ENCODE measurements around the gene RHBDD2. TPM values are rescaled to one million over a fixed set of nuclear protein-coding genes. Genes with fewer than 3 reads are reported as not detected.
"Not testable (repeated sequence)": the region's sequence is repeated elsewhere in the genome, so short reads cannot be mapped to it uniquely, and the experiment has no call there.

RHBDD2 gene
- polyA plus RNA-seq, 10 donors, result 15.2 to 29.3 (median 20.8) TPM

DNA sequence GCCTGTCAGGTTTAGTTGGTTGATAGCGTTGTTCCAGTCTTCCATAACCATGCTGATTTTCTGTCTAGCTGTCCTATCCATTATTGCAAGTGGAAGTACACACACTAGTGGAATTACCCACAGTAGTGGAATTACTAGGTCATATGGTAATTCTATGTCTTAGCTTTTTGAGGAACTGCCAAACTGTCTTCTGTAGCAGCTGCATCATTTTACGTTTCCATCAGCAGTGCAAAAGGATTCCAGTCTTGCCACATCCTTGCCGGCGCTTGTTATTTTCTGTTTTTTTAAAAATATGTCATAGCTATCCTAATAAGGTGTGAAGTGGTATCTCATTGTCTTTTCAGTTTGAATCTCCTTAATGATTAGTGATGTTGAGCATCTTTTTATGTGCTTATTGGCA, 17.2 kb upstream of the RHBDD2 start:
- DNase-seq, result peak in 2 of 3 donors; percentile 17 to 48

DNA sequence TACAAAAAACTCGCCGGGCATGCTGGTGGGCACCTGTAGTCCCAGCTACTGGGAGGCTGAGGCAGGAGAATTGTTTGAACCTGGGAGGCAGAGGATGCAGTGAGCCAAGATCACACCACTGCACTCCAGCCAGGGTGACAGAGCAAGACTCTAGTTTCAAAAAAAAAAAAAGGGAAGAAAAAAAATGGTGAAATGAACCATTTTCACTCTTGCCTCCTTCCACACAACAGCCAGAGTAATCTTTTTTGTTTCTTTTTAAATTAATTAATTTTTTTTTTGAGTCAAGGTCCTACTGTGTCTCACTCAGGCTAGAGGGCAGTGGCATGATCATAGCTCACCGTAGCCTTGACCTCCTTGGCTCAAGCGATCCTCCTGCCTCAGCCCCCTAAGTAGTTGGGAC, 14.6 kb upstream of the RHBDD2 start:
- not testable (repeated sequence) for DNase-seq

DNA sequence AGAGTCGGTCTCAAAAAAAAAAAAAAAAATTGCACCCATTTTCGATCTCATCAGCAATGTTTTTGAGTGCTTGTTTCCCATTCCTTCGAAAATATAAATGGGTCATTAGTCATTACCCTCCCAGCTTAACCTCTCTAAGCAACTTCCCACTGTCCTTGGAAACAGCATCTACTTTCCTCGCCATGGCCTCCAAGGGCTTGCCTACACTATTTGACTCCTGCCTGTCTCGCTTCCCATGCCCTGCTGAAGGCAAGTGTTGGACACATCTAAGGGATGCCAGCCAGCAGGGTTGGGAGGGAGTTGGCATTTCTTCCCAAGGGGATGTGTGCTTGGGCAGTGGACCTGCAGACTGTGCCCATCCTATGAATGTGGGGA, 12.7 kb upstream of the RHBDD2 start:
- DNase-seq, result no peak

DNA sequence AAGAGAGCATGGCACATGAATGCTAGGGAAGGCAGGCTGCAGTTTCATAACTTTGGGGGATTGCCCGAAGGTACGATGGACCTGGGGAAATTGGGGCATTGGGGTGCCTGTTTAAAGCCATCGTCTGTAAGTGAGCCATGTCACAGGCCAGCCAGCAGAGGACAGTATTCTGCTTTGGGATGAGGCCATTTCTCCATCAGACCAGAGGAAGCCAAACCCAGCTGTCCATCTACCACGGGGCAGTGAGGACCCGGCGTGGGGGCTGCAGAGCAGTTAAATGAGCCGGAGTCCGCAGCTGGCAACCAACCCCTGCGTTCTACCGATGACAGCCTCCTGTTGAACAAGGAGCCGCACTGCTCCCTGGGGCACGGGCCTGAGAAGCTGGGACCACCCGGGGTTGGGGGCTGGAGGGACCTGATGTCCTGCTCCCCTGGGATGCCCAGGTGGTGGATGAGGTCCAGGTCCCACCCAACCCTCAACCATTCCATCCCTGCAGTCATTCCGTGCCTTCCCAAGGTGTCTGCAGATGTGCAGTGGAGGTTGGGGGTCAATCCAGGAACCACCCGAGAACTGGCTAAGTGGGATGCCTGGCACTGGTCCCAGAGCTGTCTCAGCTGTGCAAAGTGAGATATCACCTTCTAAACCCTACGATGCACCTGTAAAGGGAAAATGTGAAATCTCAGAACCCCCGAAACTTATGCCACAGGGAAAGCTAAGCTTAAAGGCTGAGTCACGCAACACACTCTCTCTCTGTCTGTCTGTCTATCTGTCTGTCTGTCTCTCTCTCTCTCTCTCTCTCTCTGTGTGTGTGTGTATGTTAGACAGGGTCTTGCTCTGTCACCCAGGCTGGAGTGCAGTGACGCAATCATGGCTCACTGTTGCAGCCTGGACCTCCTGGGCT, 12.1 kb upstream of the RHBDD2 start:
- peak in 2 of 3 donors; percentile 63 to 77 for DNase-seq

DNA sequence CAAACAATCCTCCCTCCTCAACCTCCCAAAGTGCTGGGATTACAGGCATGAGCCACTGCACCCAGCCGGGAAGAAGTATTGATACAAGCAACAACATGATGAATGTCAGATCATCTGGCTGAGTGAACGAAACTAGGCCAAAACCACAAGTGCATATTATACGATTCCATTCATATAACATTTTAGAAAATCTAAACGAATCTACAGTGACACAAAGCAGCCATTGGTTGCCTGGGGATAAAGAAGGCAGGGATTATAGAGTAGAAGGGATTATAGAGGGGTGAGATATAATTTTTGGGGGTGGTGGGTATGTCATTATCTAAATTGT, 11.5 kb upstream of the RHBDD2 start:
- no peak for DNase-seq

DNA sequence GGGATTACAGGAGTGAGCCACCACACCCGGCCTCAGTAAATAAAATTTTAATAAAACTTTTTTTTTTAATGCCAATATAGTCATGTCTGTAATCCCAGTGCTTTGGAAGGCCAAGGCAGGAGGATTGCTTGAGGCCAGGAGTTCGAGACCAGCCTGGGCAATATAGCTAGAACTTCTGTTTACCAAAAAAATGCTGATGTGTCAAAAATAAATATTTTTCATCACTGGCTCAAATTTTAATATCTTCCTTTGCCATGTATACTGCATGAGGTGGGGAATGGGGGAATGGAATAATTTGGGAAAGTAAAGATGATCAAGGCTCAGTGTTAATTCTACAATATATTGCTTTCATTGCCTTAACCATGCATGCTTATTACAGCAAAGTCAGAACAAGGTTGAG, 10.7 kb upstream of the RHBDD2 start:
- DNase-seq, result no peak

DNA sequence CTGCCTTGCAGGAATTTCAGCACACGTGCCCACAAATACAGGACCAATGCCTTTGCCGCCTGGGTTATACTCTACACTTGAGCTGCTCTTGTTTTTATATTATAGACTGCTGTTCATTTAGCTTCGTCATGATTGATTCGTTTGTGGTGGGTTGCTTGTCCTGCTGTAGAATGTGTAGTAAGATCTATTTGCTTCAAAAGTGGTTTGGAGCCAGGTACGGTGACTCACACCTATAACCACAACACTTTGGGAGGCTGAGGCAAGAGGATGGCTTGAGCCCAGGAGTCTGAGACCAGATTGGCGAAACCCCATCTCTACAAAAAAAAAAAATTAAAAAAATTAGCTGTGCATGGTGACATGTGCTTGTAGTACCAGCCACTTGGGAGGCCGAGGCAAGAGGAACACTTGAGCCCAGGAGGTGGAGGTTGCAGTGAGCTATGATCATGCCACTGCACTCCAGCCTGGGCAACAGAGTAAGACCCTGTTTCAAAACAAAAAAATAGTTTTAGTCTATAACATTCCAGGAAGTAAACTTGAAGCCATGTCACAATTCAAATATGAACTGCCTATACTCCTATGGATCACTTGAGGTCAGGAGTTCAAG, 9.0 kb upstream of the RHBDD2 start:
- DNase-seq, result no peak

DNA sequence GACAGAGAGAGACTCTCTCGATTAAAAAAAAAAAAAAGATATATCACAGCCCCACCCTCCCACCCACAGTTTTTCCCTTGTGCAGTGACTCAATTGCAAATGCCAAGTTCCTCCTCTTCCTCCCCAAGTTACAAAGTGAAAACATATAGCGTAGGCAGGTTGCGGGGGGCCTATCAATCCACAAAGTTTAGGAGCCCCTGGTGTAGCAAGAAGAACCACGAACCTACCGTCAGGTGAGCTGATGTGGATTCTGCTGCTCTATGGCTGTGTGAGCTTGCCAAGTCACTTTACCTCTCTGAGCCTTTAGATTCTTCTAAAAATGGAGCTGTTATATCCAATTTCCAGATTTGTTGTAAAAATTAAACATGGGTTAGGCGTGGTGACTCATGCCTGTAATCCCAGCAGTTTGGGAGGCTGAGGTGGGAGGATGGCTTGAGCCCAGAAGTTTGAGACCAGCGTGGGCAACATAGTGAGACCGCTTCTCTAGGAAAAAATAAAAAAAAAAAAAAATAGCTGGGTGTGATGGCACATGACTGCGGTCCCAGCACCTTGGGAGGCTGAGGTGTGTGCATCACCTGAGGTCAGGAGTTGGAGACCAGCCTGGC, 8.2 kb upstream of the RHBDD2 start:
- no peak for DNase-seq

DNA sequence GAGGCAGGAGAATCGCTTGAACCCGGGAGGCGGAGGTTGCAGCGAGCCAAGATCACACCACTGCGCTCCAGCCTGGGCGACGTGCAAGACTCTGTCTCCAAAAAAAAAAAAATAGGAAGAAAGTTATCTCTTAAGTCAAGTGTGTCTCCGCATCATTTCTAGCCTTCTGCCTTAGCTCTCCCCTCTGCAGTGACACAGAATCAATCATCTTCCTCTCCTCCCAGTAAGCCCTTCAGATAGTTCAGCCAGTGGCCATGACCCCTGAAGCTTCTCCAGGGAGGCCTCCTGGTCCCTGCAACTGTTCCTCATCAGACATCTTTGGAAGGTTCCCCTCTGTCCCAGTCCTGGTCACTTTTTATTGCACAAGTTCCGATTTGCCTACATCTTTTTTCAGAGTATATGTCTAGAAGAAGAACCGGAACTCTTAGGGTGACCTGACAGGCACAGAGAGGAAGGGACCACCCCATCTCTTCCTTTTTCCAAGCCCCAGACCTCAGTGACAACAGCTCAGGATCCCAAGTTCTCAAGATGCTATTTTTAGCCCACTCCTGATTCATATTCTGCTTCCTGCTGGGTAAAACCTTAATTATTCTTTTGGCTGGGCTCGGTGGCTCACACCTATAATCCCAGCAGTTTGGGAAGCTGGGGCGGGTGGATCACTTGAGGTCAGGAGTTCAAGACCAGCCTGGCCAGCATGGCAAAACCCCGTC, 6.6 kb upstream of the RHBDD2 start:
- peak in 1 of 3 donors; percentile 40 for DNase-seq

DNA sequence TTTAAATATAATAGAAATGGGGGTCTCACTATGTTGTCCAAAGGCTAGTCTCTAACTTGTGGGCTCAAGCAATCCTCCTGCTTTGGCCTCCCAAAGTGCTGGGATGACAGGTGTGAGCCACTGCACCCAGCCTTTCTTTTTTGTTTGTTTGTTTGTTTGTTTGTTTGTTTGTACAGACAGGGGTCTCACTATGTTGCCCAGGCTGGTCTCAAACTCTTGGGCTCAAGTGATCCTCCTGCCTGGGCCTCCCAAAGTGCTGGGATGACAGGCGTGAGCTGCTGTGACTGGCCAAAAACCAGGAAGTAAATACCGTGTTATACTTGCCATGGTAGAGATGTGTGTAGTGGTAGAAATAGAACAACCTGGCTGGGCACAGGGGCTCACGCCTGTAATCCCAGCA, 4.7 kb upstream of the RHBDD2 start:
- DNase-seq, result not testable (repeated sequence)

DNA sequence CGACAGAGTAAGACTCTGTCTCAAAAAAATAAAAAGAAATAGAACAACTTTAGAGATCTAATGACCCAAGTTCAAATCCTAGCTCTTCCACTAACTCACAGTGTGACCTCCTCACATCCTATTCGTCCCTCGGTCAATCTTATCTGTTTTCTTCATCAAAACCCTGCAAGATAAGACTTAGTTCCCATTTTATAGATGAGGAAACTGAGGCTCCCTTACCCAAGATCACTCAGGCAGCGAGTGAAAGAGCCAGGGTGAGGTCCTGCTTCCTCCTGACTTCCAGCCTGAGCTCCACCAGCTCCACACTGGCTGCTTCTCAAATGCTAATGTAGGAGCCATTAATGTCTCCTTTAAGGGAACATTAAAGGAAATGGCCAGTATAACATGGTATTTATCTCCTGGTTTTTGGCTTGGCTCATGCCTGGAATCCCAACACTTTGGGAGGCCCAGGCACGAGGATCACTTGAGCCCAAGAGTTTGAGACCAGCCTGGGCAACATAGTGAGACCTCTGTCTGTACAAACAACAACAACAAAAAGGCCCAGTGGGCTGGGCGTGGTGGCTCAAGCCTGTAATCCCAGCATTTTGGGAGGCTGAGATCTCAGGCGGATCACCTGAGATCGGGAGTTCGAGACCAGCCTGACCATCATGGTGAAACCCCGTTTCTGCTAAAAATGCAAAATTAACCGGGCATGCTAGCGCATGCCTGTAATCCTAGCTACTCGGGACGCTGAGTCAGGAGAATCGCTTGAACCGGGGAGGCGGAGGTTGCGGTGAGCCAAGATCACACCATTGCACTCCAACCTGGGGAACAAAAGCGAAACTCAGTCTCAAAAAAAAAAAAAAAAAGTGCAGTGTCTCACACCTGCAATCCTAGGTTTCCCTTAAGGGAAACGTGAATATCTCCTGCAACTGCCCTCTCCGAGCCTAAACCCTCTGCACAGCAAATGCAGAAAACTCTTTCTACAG, 3.4 kb upstream of the RHBDD2 start:
- DNase-seq, result no peak

DNA sequence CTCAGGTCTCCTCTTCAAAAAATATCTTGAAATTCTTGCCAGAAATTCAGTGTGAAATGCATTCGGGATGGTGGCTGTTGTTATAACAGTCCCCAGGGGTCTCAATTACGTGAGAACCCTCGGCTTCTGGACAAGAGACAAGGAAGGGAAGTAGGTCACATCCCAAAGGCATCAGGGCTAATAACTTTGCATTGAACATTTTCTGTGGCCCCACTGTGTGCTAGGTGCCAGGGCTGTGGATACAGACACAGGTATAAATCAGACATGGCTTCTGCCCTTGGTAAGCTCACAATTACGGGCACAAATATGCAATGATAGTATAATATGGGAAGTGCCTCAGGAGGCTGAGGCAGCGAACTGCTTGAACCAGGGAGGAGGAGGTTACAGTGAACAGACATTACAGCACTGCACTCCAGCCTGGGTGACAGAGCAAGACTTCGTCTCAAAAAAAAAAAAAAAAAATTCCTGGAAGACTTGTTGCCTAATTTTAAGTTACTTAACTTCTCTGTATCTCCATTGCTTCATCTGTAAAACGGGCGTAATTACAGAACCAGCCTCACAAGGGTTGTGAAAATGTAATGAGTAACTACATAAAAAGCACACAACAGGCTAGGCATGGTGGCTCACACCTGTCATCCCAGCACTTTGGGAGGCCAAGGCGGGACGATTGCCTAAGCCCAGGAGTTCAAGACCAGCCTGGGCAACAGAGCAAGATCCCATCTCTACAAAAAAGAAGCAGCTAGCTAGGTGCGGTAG, 2.5 kb upstream of the RHBDD2 start:
- DNase-seq, result no peak

DNA sequence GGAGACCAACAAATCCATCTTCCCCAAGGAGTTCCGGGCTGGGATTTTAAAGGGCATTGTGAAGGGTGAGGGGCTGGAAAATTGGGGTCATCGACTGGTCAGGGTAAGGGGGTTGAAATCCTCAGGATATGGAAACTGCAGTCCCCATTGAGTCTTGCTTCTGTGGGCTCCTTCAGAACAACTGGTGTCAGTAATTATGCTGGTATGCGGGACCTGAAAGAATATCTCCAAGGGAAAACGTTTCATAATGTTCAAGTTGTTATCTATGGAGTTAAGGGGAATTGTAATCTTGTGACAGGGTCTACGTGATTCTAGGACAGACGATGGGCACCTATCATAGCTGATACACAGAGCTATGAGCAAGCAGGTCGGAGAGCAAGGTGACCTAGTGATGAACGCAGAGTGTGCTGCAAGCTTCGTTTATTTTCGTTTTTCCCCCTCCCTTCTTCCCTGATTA, 494 bp upstream of the RHBDD2 start:
- no peak for DNase-seq

DNA sequence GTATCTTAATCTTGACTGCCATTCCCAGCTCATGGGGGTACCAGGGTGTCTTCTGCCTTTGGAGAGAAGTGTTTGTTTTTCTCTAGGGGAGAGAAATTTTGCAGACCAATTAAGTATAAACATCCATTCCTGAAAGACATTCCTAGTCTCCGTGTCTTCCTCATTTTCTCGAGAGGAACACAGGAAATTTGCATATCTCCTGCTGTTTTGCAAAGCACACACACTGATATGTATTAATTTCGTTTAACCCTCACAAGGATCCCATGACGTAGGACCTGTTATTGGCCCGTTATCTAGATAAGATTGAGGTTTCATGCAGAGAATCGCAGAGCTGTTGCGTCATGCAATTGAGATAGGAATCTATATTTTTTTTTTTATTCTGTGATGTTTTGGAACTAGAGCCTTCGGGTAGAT, 944 bp downstream of the RHBDD2 start:
- no peak for DNase-seq

DNA sequence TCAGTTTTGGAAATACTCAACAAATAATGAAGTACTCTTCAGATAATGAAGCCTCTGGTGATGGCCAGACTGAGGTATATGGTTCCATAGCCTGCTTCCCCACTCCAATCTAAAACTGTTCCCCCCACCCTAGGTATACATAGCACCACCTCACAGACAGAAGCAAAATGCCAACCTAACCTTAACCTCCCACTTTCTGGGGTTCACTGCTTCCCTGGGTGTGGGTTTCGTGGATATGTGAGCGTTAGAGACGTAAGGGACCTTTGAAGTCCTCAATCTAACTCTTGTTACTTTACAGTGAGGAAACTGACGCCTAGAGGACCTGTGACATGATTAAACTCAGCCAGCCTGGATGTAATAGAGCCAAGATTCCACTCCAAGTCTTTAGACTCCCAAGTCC, 1.4 kb downstream of the RHBDD2 start:
- no peak for DNase-seq

DNA sequence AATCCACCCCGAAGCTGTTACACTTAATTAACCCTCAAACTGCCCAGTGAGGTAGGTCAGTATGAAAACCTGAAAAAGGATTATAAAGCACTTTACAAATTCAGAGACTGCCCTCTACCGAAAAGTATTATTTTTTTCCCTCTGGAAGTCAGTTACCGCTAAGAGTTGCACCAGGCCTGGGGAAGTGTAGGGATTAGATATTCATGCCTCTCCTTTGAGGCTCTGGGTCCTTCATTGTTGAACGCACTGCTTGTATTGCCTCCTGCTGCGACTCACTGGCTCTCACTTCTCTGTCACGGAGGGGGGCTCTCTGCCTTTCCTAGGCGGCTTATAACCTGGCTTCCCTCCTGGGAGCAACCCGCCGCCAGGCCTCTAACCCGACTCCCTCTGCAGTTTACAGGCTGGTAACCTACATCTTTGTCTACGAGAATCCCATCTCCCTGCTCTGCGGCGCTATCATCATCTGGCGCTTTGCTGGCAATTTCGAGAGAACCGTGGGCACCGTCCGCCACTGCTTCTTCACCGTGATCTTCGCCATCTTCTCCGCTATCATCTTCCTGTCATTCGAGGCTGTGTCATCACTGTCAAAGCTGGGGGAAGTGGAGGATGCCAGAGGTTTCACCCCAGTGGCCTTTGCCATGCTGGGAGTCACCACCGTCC, 2.7 kb downstream of the RHBDD2 start:
- DNase-seq, result no peak

DNA sequence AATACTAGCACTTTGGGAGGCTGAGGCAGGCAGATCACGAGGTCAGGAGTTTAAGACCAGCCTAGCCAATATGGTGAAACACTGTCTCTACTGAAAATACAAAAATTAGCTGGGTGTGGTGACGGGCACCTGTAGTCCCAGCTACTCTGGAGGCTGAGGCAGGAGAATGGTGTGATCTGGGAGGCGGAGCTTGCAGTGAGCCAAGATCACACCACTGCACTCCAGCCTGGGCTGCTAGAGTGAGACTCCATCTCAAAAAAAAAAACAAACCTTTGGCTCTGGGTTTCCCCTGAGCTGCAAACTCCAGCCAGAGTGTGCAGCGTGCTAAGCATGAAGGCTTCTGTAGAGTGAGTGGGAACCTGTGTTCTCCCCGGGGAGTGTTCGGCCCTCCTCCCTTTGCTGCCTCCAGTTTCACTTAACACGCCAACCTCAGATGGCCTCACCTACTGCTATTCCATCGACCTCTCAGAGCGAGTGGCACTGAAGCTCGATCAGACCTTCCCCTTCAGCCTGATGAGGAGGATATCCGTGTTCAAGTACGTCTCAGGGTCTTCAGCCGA, 4.5 kb downstream of the RHBDD2 start:
- DNase-seq, result not testable (repeated sequence)

DNA sequence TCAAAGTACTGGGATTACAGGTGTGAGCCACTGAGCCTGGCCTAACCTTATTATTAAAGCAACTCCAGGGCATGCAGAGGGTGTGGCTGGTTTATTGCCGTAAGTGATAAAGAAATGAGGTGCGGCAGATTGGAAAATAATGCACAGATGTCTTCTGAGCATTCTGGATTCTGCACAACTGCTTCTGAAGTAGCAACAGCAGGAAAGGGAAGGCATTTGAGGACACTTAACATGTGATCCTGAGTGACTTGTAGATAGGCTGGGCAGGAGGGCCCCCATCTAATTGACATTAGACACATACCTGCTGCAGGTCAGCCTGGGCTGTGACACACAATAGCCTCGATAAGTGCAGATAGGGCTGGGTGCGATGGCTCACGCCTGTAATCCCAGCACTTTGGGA, 5.6 kb downstream of the RHBDD2 start:
- DNase-seq, result no peak

DNA sequence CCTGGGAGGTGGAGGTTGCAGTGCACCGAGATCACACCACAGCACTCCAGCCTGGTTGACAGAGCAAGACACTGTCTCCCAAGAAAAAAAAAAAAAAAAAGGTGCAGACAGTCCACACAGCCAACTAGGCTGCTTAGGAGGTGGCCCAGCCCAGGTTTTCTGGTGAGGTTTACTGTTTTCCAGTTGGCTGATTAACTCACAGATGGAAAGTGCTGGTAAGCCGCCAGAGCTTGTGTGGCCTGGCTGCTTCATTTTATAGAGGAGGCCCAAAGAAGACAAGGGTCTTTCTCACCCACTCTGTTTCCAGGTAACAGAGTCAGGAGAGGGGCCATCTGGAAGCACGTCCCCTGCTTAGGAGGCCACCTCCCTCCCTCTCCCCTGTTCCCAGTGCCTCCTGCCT, 6.2 kb downstream of the RHBDD2 start:
- peak in 1 of 3 donors; percentile 44 for DNase-seq

All from muscle of back (tissue), 11 donors.